Upper lobe of left lung (tissue), 6 donors: ENCODE data around the gene DPP10. TPM values are rescaled to one million over a fixed set of nuclear protein-coding genes. Genes with fewer than 3 reads are reported as not detected.

ENCODE experiments used
- ATAC-seq, 2 donors: fragments of 200-7000 bp; cut with Tn5 transposase; one replicate each; pipeline ENCODE4 v1.9.1; 2022; ENCODE audit warnings: mild to moderate bottlenecking in 2 of 2, moderate library complexity in 2 of 2; ENCODE audit not compliant: low FRiP score in 2 of 2
- DNase-seq, 2 donors: peaks; one replicate each; pipeline ENCODE4 v3.0.0-alpha.2; 2019 to 2020
- H3K27ac ChIP-seq, 4 donors: fragments of 200-600 bp; sonication (generic); one replicate each; pipeline ENCODE4 v1.5.1; 2016 to 2019
- H3K27me3 ChIP-seq, 4 donors: fragments of 200-600 bp; sonication (generic); one replicate each; pipeline ENCODE4 v1.5.1; 2017 to 2019
- H3K36me3 ChIP-seq, 4 donors: fragments of 200-600 bp; sonication (generic); one replicate each; pipeline ENCODE4 v1.5.1; 2016 to 2019
- H3K4me1 ChIP-seq, 4 donors: fragments of 200-600 bp; sonication (generic); one replicate each; pipeline ENCODE4 v1.5.1; 2018 to 2019
- H3K4me3 ChIP-seq, 4 donors: fragments of 200-600 bp; sonication (generic); one replicate each; pipeline ENCODE4 v1.5.1; 2017 to 2019; ENCODE audit warnings: mild to moderate bottlenecking in 2 of 4, moderate library complexity in 1 of 4
- H3K9me3 ChIP-seq, 4 donors: fragments of 200-600 bp; sonication (generic); one replicate each; pipeline ENCODE4 v1.5.1; 2018 to 2019
- CTCF ChIP-seq, 6 experiments: fragments of 450-650 bp in 4 of 6; fragments of 200-600 bp in 2 of 6; sonication (generic) in 2 of 6; IDR thresholded peaks; one replicate each; pipeline ENCODE4 v1.5.1; 2016 to 2019; ENCODE audit warnings: antibody characterized with exemption in 6 of 6
- EP300 ChIP-seq, 4 donors: sonication (generic); formaldehyde crosslinking; IDR thresholded peaks; one replicate each; pipeline ENCODE4 v1.5.1; 2017; ENCODE audit warnings: antibody characterized with exemption in 4 of 4, control low read depth in 2 of 4
- POLR2A ChIP-seq, 4 donors: fragments of 450-650 bp; IDR thresholded peaks; one replicate each; pipeline ENCODE4 v1.5.1; 2016 to 2017; ENCODE audit warnings: antibody characterized with exemption in 4 of 4, mild to moderate bottlenecking in 2 of 4
- POLR2AphosphoS5 ChIP-seq, 2 donors: sonication (generic); formaldehyde crosslinking; IDR thresholded peaks; one replicate each; pipeline ENCODE4 v1.5.1; 2017; ENCODE audit warnings: antibody characterized with exemption in 2 of 2
- WGBS, 2 donors: methylation state at CpG; one replicate each; pipeline ENCODE4 v1.1.5; 2017 to 2018; 5-methylcytosine and 5-hydroxymethylcytosine counted together
- total RNA-seq, 6 donors: library from RNA; depleted of rRNA in 4 of 6; stranded (reverse); fragments of >200 nt in 4 of 6; gene quantifications; one replicate each; pipeline versions ENCODE4 v1.1.0 to v1.2.1, GENCODE V29; 2016 to 2021
- donor health status: DM: no; HTN: no; CAD: no; lungs with moderate emphysema.
- donor health status: DM: no; HTN: yes; CAD: no; lungs with severe emphysema.

DPP10 gene
- total RNA-seq, 6 donors from 2014 or later: 0.46 to 1.7 (median 0.77) TPM; not detected in 2

- no peak overlapping the region for H3K27ac ChIP-seq
- no peaks in the 10 kb centered on the region for H3K27me3 ChIP-seq
- H3K9me3 ChIP-seq: no peaks in the 10 kb centered on the region
- peaks cover 0 to 3% (median 0%) of the 10 kb centered on the region in 4 donors for H3K4me1 ChIP-seq
- 56 to 59% methylated on average over 6 of the region's 6 CpGs for WGBS, 2 donors
- DNase-seq: no peak
- no peak for ATAC-seq
- no peaks in the 10 kb centered on the region for H3K36me3 ChIP-seq
- H3K4me3 ChIP-seq: no peak overlapping the region
- no peak for TF ChIP-seq POLR2AphosphoS5 (IDR thresholded peaks at IDR 0.05)
- no peak for TF ChIP-seq POLR2A (IDR thresholded peaks at IDR 0.05)
- no peak for TF ChIP-seq EP300 (IDR thresholded peaks at IDR 0.05)
- no peak for TF ChIP-seq CTCF (IDR thresholded peaks at IDR 0.05)
Measured at GRCh38 chr2:114580691-114581090, 138.2 kb downstream of the DPP10 start.

DNA sequence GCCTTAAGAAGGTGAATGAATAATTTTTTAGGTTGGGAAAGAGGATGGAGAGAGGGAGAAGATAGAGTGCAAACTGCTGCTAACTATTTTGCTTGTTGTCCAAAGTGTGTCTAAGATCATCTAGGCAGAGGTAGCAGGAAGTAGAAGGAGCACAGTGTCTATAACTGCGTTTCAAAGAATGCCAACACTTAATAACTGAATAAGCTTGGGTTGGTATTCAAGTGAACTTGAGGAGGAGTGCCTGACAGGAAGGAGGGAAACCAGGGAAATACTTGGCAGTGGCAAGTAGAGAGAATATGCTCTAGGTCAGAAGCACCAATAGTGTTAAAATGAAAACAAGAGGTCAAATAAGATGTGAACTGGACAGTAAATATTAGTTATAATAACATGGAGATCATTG, 155.9 kb downstream of the DPP10 start:
- 45 to 76% methylated on average over 1 of the region's 1 CpG for WGBS, 2 donors
- DNase-seq (no peak), ATAC-seq (peak in 1 of 2 donors; percentile 63)
- Histone ChIP-seq H3K27ac (no peak overlapping the region), H3K9me3 (no peaks in the 10 kb centered on the region), H3K27me3 (no peaks in the 10 kb centered on the region), H3K4me3 (no peak overlapping the region), H3K4me1 (peaks cover 0 to 3% (median 0%) of the 10 kb centered on the region in 4 donors), H3K36me3 (no peaks in the 10 kb centered on the region)
- TF ChIP-seq POLR2A (IDR thresholded peaks at IDR 0.05): no peak
- no peak for TF ChIP-seq CTCF (IDR thresholded peaks at IDR 0.05)
- no peak for TF ChIP-seq EP300 (IDR thresholded peaks at IDR 0.05)
- TF ChIP-seq POLR2AphosphoS5 (IDR thresholded peaks at IDR 0.05): no peak

- TF ChIP-seq EP300 (IDR thresholded peaks at IDR 0.05) (no peak), POLR2A (IDR thresholded peaks at IDR 0.05) (no peak), POLR2AphosphoS5 (IDR thresholded peaks at IDR 0.05) (no peak), CTCF (IDR thresholded peaks at IDR 0.05) (no peak)
- 64% methylated on average over 4 of the region's 4 CpGs for WGBS, 2 donors
Measured at GRCh38 chr2:114609203-114609602, 166.8 kb downstream of the DPP10 start.

GRCh38 chr2:114609801-114610200, 167.4 kb downstream of the DPP10 start:
- H3K27ac ChIP-seq: no peak overlapping the region
- TF ChIP-seq POLR2A (IDR thresholded peaks at IDR 0.05) (no peak), EP300 (IDR thresholded peaks at IDR 0.05) (no peak), CTCF (IDR thresholded peaks at IDR 0.05) (no peak), POLR2AphosphoS5 (IDR thresholded peaks at IDR 0.05) (no peak)
- ATAC-seq (no peak), DNase-seq (no peak)
- no peak overlapping the region for H3K4me3 ChIP-seq
- H3K4me1 ChIP-seq: no peaks in the 10 kb centered on the region
- WGBS, 2 donors: 68 to 75% methylated on average over 8 of the region's 8 CpGs
- H3K36me3 ChIP-seq: no peaks in the 10 kb centered on the region
- no peaks in the 10 kb centered on the region for H3K9me3 ChIP-seq
- no peaks in the 10 kb centered on the region for H3K27me3 ChIP-seq

More at GRCh38 chr2:114609203-114609602, 166.8 kb downstream of the DPP10 start:
- DNase-seq: no peak
- no peak for ATAC-seq
- no peak overlapping the region for H3K4me3 ChIP-seq
- H3K9me3 ChIP-seq: no peaks in the 10 kb centered on the region
- no peaks in the 10 kb centered on the region for H3K4me1 ChIP-seq
- H3K27me3 ChIP-seq: no peaks in the 10 kb centered on the region
- H3K36me3 ChIP-seq: no peaks in the 10 kb centered on the region
- H3K27ac ChIP-seq: no peak overlapping the region

DNA sequence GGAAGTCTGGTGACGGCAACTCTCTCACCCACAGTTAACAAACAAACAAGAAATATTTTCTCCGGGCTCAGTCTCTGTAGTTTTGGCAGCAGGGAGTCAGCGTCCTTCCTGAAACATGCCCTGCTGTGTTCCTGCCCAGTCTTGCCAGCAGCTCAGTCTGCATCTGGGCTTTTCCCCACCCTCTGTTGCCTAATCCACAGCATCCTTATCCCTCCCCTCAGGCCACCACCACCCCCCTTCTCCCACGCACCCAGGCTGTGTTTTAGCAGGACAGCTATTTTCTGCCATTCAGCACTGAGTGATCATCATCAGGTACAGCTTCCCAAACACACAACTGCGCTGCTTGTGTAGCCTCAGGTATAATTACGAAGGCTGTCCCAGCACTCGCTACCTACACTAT, 168.2 kb downstream of the DPP10 start:
- H3K27me3 ChIP-seq: no peaks in the 10 kb centered on the region
- DNase-seq (no peak), ATAC-seq (no peak)
- no peak for TF ChIP-seq CTCF (IDR thresholded peaks at IDR 0.05)
- TF ChIP-seq POLR2AphosphoS5 (IDR thresholded peaks at IDR 0.05): no peak
- no peak for TF ChIP-seq POLR2A (IDR thresholded peaks at IDR 0.05)
- TF ChIP-seq EP300 (IDR thresholded peaks at IDR 0.05): no peak
- 43 to 49% methylated on average over 7 of the region's 7 CpGs for WGBS, 2 donors
- no peak overlapping the region for H3K27ac ChIP-seq
- no peaks in the 10 kb centered on the region for H3K36me3 ChIP-seq
- H3K4me1 ChIP-seq: no peaks in the 10 kb centered on the region
- no peak overlapping the region for H3K4me3 ChIP-seq
- H3K9me3 ChIP-seq: no peaks in the 10 kb centered on the region
